COLO668 (cell line): ENCODE data around the gene AJM1.
A peak's percentile ranks its signal among the peaks of the same experiment; 100 is the strongest.
"Not testable (repeated sequence)": the region's sequence is repeated elsewhere in the genome, so short reads cannot be mapped to it uniquely, and the experiment has no call there.

Source experiments
- DNase-seq: peaks from one replicate; lab custom pipeline; 2025; ENCODE audit not compliant: unreplicated experiment; lab: John Stamatoyannopoulos, UW

Gene AJM1

GRCh38 chr9:136854113-136854841, 12.0 kb downstream of the AJM1 start:
- DNase-seq = no peak

- no peak for DNase-seq
These were observed 12.7 kb downstream of the AJM1 start for GRCh38 chr9:136854842-136855460.

DNA sequence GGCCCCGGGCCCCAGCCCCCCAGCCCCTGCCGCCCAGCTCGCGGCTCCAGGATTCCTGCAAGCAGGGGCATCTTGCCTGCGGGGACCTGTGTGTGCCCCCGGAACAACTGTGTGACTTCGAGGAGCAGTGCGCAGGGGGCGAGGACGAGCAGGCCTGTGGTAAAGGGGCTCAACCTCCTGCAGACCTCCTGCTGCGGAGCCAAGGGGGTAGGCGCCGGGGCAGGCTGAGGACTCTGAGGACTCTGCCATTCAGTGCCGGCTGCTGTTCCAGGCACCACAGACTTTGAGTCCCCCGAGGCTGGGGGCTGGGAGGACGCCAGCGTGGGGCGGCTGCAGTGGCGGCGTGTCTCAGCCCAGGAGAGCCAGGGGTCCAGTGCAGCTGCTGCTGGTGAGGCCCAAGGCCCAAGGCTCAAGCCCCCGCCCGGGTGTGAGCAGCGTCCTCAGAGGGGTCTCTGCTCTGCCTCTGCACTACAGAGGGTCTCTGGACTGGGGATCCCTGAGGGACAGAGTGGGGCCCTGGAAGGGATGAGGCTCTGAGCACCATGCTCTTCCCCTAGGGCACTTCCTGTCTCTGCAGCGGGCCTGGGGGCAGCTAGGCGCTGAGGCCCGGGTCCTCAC, 13.3 kb downstream of the AJM1 start:
- DNase-seq = no peak

GRCh38 chr9:136856079-136856476, 13.8 kb downstream of the AJM1 start:
- DNase-seq = peak; percentile 17

GRCh38 chr9:136856541-136857141, 14.4 kb downstream of the AJM1 start:
- no peak for DNase-seq

DNA sequence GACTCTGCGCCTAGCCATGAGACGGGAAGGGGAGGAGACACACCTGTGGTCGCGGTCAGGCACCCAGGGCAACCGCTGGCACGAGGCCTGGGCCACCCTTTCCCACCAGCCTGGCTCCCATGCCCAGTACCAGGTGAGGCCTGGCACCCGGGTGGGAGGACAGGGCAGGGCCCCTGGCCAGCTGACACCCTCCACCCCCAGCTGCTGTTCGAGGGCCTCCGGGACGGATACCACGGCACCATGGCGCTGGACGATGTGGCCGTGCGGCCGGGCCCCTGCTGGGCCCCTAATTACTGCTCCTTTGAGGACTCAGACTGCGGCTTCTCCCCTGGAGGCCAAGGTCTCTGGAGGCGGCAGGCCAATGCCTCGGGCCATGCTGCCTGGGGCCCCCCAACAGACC, 14.9 kb downstream of the AJM1 start:
- DNase-seq = no peak

GRCh38 chr9:136857581-136858412, 15.5 kb downstream of the AJM1 start:
- peak; percentile 85 for DNase-seq

- DNase-seq = no peak
These were observed 16.2 kb downstream of the AJM1 start for GRCh38 chr9:136858452-136858843.

DNA sequence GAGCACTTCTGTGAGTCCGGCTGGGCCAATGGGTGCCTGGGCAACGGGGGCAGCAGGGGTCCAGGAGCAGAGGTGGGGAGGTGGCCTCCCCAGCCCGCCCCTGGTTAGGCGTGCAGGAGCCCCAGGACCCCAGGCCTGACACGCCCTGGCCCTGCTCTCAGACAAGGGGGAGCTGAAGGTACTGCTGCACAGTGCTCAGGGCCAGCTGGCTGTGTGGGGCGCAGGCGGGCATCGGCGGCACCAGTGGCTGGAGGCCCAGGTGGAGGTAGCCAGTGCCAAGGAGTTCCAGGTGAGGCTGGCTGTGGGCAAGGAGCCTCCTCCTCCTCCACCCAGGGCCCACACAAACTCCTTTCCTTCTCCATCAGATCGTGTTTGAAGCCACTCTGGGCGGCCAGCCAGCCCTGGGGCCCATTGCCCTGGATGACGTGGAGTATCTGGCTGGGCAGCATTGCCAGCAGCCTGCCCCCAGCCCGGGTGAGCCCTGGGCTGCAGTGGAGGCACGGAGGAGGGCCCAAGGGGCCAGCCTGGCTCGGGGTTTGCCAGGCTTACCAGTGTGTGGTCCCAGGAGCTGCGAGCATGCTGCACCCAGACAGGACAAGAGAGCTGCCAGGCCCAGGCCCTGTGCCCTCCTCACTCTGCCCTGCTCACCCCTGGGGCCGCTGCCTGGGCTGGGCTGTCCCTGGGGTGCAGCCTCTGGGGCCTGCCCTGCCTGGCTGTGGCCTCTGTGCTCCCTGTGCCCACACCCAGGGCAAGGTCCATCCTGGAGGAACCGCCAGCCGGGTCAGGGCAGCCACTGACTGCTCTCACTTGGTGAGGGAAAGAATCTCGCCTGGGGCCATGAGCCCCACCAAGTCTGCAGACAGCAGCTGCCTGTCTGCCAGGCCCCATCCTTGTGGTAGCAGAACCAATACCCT, 16.8 kb downstream of the AJM1 start:
- no peak for DNase-seq

DNA sequence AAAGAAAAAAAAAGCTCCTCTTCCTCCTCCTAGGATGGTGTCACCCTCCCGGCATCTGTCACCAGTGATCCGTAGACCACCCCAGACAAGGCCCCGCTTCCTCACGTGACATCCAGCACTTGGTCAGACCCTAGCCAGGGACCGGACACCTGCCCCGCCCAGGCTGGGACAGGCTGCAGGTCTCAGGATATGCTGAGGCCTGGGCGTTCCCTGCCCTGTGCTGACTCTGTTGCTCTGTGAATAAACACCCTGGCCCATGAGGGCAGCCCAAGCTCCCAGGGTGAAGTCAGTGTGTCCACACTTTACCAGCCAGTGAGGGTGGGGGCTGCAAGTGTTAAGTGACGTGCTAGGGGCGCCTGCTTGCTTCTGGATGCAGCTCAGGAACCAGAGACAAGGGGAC, 18.3 kb downstream of the AJM1 start:
- DNase-seq = no peak

DNA sequence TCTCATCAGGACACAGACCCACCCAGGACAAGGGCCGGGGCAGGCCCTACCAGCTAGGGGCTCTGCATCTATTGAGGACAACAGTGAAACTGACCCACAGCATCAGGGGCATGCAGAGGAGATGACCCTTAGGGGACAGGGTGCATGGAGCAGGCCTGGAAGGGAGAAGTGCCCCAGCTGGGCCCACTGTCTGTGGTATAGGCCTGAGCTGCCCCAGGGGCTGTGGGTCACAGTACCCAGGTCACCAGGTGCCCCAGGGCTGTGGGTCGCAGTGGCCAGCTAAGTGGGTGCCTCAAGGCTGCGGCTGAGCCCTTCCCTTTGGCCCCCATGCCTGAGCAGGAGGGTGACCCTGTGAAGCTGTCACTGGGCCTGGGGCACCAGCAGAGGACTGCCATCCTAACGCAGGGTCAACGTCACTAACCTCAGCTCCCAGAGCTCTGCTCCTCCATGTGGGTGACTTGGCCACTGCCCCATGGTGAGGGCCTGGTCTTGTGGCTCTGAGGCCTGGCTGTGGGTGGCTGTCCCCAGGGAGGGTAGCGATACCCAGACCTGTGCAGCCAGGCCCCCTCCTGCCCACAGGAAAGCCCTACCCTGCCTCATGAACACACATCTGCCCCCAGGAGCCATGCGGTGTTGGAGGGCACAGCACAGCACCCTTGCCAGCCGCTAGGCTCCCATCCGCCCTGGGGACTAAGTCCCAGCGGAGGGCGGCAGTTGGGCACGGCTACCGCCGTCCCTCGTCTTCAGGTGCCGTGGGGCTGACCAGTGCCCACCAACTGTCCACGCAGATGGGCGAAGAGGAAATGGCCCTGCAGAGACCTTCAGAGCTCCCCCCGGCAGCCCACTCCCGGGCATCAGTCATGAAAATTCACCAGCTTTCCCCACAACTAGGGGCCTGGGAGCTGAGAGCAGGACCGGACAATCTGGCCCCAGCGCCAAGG, 18.9 kb downstream of the AJM1 start:
- no peak for DNase-seq

GRCh38 chr9:136861874-136862457, 19.7 kb downstream of the AJM1 start:
- no peak for DNase-seq

- DNase-seq = no peak
These were observed 20.8 kb downstream of the AJM1 start for GRCh38 chr9:136862849-136863622.

GRCh38 chr9:136863623-136864273, 21.5 kb downstream of the AJM1 start:
- DNase-seq = no peak

DNA sequence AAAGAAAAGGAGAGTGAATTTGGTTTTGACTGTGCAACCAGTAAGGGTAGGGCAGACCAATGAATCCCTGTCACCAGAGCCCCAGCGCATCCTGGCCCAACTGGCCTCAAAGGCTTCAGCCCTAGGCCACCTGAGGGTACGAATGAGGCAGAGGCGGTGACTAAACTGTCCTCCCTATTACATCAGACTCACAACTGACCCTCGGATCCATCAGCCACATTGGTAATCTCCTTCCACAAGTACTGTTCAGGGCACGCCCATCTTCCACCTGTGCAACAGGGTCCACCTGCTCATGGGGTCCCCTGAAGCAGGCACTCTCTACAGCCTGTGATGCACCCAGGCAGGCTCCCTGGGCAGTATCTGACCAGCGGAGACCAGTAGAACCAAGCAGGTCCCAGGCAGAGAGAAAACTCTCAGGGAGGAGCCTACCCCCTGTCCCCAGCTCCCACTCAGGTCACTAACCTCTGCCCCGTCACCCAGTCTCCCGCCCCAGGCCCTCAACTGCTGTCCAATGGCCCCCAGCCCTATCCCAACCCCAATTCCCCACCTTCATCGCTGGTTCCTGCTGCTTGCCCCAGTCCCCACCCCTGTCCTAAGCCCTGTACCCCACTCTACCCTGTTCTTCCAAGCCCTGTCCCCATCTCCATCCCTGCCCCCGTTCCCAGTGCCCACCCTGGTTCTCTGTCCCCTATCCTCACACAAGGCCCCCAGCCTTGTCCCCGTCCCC, 22.9 kb downstream of the AJM1 start:
- DNase-seq = no peak

DNA sequence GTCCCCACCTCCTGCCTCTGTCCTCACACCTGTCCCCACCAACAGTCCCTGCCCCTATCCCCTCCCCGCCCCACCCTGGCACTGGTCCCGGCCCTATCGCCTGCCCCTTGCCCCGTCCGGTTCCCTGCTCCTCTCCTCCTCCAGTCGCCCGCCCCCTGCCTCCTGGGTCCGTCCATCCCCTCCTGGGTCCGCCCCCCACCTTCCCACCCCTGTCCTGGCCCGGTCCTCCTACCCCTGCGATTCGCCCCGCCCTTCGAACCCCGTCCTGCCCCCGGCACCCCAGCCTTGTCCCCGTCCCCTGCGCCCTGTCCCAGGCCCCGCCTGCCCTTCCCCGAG, 23.5 kb downstream of the AJM1 start:
- peak; percentile 30 for DNase-seq

DNA sequence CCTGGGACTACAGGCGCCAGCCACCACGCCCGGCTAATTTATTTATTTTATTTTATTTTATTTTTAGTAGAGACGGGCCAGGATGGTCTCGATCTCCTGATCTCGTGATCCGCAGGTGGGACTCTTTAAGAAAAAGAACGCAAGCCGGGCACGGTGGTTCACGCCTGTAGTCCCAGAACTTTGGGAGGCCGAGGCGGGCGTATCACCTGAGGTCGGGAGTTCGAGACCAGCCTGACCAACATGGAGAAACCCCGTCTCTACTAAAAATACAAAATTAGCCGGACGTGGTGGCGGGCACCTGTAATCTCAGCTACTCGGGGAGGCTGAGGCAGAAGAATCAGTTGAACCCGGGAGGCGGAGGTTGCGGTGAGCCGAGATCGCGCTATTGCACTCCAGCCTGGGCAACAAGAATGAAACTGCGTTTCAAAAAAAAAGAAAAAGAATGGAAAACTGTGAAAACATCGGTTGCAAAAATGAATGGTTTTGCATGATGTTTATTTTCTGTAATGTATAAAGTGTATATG, 24.7 kb downstream of the AJM1 start:
- DNase-seq = not testable (repeated sequence)
